Transverse colon (tissue), 4 donors: ENCODE results near the gene GRIN2A.

Experiments used
- POLR2AphosphoS5 ChIP-seq, 3 donors: sonication (generic); formaldehyde crosslinking; IDR thresholded peaks; one replicate each; pipeline ENCODE4 v1.6.1; 2016; ENCODE audit warnings: antibody characterized with exemption in 3 of 3
- TF ChIP-seq, protein P1 (sequence below), 5 experiments: fragments of 200-600 bp in 3 of 5; fragments of 450-650 bp in 2 of 5; sonication (generic) in 3 of 5; IDR thresholded peaks; 1 replicate in 2 of 5; 2 replicates in 3 of 5; pipeline ENCODE4 v1.5.1; 2016 to 2017; ENCODE audit warnings: antibody characterized with exemption in 5 of 5, inconsistent platforms in 3 of 5, mild to moderate bottlenecking in 2 of 5, moderate library complexity in 1 of 5

DNA sequence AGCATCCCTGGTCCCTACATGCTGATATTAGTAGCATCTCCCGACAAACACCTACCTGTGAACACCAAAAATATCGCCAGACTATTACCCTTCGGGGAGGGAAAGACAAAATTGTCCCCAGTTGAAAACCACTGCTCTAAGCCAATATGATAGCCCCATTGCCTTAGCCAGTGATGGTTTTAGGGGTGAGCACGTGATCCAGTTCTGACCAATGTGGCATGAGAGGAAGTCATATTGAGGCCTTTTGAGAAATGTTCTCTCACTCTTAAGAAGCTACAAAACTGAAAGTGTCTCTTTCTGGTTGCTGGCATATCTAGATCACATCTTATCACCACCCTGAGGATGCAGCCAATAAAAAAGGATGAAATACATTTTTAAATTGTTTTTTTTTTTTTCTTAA, 136.3 kb downstream of the GRIN2A start:
- TF ChIP-seq, protein P1, sequence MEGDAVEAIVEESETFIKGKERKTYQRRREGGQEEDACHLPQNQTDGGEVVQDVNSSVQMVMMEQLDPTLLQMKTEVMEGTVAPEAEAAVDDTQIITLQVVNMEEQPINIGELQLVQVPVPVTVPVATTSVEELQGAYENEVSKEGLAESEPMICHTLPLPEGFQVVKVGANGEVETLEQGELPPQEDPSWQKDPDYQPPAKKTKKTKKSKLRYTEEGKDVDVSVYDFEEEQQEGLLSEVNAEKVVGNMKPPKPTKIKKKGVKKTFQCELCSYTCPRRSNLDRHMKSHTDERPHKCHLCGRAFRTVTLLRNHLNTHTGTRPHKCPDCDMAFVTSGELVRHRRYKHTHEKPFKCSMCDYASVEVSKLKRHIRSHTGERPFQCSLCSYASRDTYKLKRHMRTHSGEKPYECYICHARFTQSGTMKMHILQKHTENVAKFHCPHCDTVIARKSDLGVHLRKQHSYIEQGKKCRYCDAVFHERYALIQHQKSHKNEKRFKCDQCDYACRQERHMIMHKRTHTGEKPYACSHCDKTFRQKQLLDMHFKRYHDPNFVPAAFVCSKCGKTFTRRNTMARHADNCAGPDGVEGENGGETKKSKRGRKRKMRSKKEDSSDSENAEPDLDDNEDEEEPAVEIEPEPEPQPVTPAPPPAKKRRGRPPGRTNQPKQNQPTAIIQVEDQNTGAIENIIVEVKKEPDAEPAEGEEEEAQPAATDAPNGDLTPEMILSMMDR (IDR thresholded peaks at IDR 0.05) = no peak
- TF ChIP-seq POLR2AphosphoS5 (IDR thresholded peaks at IDR 0.05) = no peak
